H1 (cell line): Measurements from ENCODE around the gene FBH1. TPM values are rescaled to one million over a fixed set of nuclear protein-coding genes. Genes with fewer than 3 reads are reported as not detected.

Experiments
- BACH1 ChIP-seq: IDR thresholded peaks from 2 replicates; pipeline ENCODE4 v1.6.1; 2012; ENCODE audit warnings: low read length, improper control_type of control experiment
- CBX8 ChIP-seq: fragments of 300-800, 300-1000 bp; sonication (generic); IDR thresholded peaks from 2 replicates; pipeline ENCODE4 v1.7.1; 2016; ENCODE audit warnings: low read depth, low read length, borderline replicate concordance
- CHD2 ChIP-seq: IDR thresholded peaks from 2 replicates; pipeline ENCODE4 v1.6.1; 2012; ENCODE audit warnings: low read length, improper control_type of control experiment
- EGR1 ChIP-seq: IDR thresholded peaks from 2 replicates; pipeline ENCODE4 v1.6.1; 2011; ENCODE audit warnings: low read depth, low read length, borderline replicate concordance
- POLR2A ChIP-seq, 2 experiments: IDR thresholded peaks; 1 replicate in 1 of 2; 2 replicates in 1 of 2; pipeline ENCODE4 v1.6.1; 2011; ENCODE audit warnings: low read depth in 2 of 2, low read length in 2 of 2, mild to moderate bottlenecking in 2 of 2; ENCODE audit errors: control extremely low read depth in 1 of 2
- SIN3A ChIP-seq, 2 experiments: IDR thresholded peaks in 1 of 2; conservative IDR thresholded peaks in 1 of 2; 2 replicates each; pipeline ENCODE4 v1.6.1; 2011 to 2012; ENCODE audit warnings: low read length in 2 of 2, improper control_type of control experiment in 1 of 2, low read depth in 1 of 2, mild to moderate bottlenecking in 1 of 2
- TAF1 ChIP-seq: IDR thresholded peaks from 2 replicates; pipeline ENCODE4 v1.6.1; 2011; ENCODE audit warnings: mild to moderate bottlenecking, low read depth, low read length
- polyA plus RNA-seq, 7 experiments: library from polyadenylated mRNA; depleted of rRNA in 3 of 7; stranded (reverse) in 5 of 7; unstranded in 2 of 7; fragments of >200 nt in 5 of 7; fragments of 200-250 nt in 2 of 7; gene quantifications; 1 replicate in 5 of 7; 2 replicates in 1 of 7; 4 replicates in 1 of 7; pipeline versions ENCODE4 v1.2.1 to v1.2.3, GENCODE V29; 2011 to 2013; ENCODE audit warnings: missing spikeins in 2 of 7, mixed read lengths in 2 of 7
- total RNA-seq: library from RNA; stranded (reverse); fragmentation: NEBNext Ultra II Directional; extraction: Animal tissue kit (Norgen Biotek cat#: 25700); gene quantifications from 2 replicates; pipeline ENCODE4 v1.2.1, GENCODE V29; 2021

Gene FBH1
- total and polyA plus RNA-seq, 2 of the 8 experiments (the other 6 are each of a cell fraction or from before 2014, with no cell fraction given) = 31.1 to 51.8 TPM

- TF ChIP-seq SIN3A (conservative IDR thresholded peaks at IDR 0.05 in 1 of 2, IDR thresholded peaks at IDR 0.05 in 1 of 2; ENCODE audit: low read depth in 1 of 2, low read length in 2 of 2) (no peak), POLR2A (IDR thresholded peaks at IDR 0.05; ENCODE audit: control extremely low read depth in 1 of 2, low read depth in 2 of 2, low read length in 2 of 2) (no peak), CBX8 (no peak), BACH1 (no peak), TAF1 (no peak), EGR1 (no peak), CHD2 (no peak)
These were observed 33.9 kb upstream of the FBH1 start (continued) for GRCh38 chr10:5855979-5856700.
